GM12865 (cell line): ENCODE data around the gene LRP10.
A peak's percentile ranks its signal among the peaks of the same experiment; 100 is the strongest.

ENCODE experiments used
- DNase-seq: peaks from one replicate; pipeline ENCODE4 v3.0.0; 2010; ENCODE audit warnings: low read depth
- H3K4me3 ChIP-seq: 2 replicates; pipeline ENCODE4 v1.5.1; 2011; ENCODE audit warnings: mild to moderate bottlenecking, low read depth, low read length, control low read depth
- TF ChIP-seq, protein P1 (sequence below): IDR thresholded peaks from 2 replicates; pipeline ENCODE4 v1.5.1; 2011; ENCODE audit warnings: low read length, control low read depth, low read depth, inconsistent platforms; ENCODE audit not compliant: insufficient read depth; ENCODE audit errors: missing control alignments

The LRP10 gene

GRCh38 chr14:22918804-22919600 lies 47.5 kb downstream of the LRP10 start, which contains the start of gene RBM23:
RBM23 (minus strand) TSS chr14:22919149.
- TF ChIP-seq, protein P1, sequence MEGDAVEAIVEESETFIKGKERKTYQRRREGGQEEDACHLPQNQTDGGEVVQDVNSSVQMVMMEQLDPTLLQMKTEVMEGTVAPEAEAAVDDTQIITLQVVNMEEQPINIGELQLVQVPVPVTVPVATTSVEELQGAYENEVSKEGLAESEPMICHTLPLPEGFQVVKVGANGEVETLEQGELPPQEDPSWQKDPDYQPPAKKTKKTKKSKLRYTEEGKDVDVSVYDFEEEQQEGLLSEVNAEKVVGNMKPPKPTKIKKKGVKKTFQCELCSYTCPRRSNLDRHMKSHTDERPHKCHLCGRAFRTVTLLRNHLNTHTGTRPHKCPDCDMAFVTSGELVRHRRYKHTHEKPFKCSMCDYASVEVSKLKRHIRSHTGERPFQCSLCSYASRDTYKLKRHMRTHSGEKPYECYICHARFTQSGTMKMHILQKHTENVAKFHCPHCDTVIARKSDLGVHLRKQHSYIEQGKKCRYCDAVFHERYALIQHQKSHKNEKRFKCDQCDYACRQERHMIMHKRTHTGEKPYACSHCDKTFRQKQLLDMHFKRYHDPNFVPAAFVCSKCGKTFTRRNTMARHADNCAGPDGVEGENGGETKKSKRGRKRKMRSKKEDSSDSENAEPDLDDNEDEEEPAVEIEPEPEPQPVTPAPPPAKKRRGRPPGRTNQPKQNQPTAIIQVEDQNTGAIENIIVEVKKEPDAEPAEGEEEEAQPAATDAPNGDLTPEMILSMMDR = no peak
- DNase-seq = peak; percentile 100
- peak within 1 kb of the TSS; percentile 97 for H3K4me3 ChIP-seq

- H3K4me3 ChIP-seq = peak overlapping the region; percentile 48
- DNase-seq = no peak
- TF ChIP-seq, protein P1 = no peak
Measured at GRCh38 chr14:22919601-22919921, 48.0 kb downstream of the LRP10 start.

DNA sequence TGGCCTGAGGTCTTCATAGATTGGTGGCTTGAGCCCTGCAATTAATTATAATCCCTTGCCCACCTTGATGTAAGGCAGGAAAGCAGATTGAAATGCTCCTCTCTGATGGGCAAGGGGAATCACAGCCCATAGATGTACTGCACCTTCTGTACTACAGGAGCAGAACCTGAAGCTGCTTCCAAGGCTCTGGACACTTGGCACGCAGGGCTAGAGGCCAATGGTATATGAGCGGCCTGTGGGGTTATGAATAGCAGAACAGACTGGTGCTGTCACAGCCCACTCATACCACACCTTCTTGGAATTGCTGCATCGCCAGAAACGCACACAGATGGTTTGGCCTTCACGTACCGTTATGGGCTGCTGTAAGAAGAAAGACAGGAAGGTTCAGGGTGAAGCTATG lies 49.2 kb downstream of the LRP10 start:
- TF ChIP-seq, protein P1 = no peak
- no peak for DNase-seq
- H3K4me3 ChIP-seq = no peak overlapping the region

- DNase-seq = no peak
- TF ChIP-seq, protein P1 = no peak
- no peak overlapping the region for H3K4me3 ChIP-seq
Measured at GRCh38 chr14:22922294-22922693, 50.8 kb downstream of the LRP10 start.

- H3K4me3 ChIP-seq = no peak overlapping the region
- DNase-seq = no peak
- TF ChIP-seq, protein P1 = no peak
Measured at GRCh38 chr14:22923746-22924145, 52.2 kb downstream of the LRP10 start.

GRCh38 chr14:22925513-22925912 lies 54.0 kb downstream of the LRP10 start:
- no peak overlapping the region for H3K4me3 ChIP-seq
- DNase-seq = no peak
- TF ChIP-seq, protein P1 = no peak

- DNase-seq = no peak
- H3K4me3 ChIP-seq = no peak overlapping the region
- TF ChIP-seq, protein P1 = no peak
Measured at GRCh38 chr14:22926316-22926715, 54.8 kb downstream of the LRP10 start.
